Liver (tissue), 3 donors: ENCODE data around the gene ZNF408.

Experiments used
- CTCF ChIP-seq: fragments of 150-350 bp; IDR thresholded peaks from 2 replicates; pipeline ENCODE4 v1.5.1; 2017; ENCODE audit warnings: improper control_type of control experiment, low read depth, low read length; ENCODE audit not compliant: missing input control
- RXRA ChIP-seq, 2 donors: IDR thresholded peaks; 2 replicates each; pipeline ENCODE4 v1.6.1; 2017 to 2018; ENCODE audit warnings: antibody characterized with exemption in 2 of 2, mild to moderate bottlenecking in 1 of 2
- donor health status: healthy.
- donor health status: healthy.

- TF ChIP-seq RXRA (IDR thresholded peaks at IDR 0.05) (no peak), CTCF (no peak)
Measured at GRCh38 chr11:46706886-46707285, 6.1 kb downstream of the ZNF408 start.
